ENCODE results near the gene CD93. TPM values are rescaled to one million over a fixed set of nuclear protein-coding genes. Genes with fewer than 3 reads are reported as not detected.

CD93 gene
- total RNA-seq, 2 experiments from 2014 or later, result 1.1 TPM

DNA sequence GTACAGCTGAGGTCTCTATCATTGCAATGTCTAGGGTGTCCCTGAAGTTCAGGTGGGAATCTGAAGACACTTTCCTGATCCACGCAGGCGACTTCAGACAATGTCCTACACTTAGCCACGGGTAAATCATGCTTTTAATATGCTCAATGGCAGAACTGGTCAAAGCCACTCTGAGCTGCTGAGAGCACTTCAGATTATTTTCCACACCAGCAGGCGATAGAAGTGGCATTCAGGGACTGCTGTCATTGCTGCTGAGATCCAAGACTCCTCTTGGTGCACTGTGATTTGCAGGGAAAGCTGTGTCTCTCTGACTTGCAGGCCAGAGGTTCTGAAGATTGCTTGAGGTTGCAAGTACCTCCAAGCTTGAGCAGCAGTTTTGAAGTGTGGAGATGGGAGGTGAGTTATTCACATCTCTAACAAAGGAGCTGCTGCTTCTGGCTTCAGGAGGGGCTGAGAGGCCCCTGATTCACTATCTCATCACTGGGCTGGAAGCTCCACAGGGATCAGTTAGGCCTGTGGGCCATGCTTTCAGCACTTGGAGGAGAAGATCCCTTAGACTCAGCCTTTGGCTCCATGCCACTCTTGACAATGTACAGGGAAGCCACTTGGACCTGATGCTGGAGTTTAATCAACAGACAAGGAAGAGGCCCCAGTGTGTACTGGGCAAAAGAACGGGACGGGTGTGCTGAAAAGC lies 53.9 kb downstream of the CD93 start:
- intact Hi-C loops (cut with DNase I, micrococcal nuclease), result no loop called here

DNA sequence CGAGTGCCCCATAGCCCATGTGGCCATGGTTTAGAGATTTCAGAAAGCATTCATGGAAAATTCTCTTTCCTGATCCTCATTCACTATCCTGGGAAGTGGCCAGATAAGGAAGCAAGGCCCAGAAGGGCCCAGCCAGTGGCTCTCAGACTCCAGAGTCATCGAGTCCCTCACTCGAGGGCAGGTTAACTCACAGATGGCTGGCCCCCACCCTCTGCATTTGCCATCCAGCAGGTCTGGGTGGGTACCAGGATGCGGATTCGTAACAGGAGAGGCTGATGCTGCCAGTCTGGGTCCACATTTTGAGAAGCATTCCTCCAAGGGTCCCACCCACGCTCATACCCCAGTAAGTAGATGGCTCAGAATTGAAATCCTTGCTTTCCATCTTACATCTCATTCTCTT lies 54.8 kb downstream of the CD93 start:
- H3K4me3 ChIP-seq (ENCODE audit: low read length), result no peak overlapping the region
- Mint-ChIP-seq H3K4me1 (ENCODE audit: low read depth) (no peaks in the 10 kb centered on the region), H3K4me3 (no peak overlapping the region), H3K27me3 (peaks cover 35% of the 10 kb centered on the region), H3K36me3 (ENCODE audit: low read depth) (no peaks in the 10 kb centered on the region), H3K27ac (no peak overlapping the region), H3K9me3 (no peaks in the 10 kb centered on the region)
- ChIA-PET POLR2A (no interaction called here), CTCF (no interaction called here)
- H3K4me1 ChIP-seq (ENCODE audit: insufficient read depth, low read length), result no peaks in the 10 kb centered on the region
- H3K9me3 ChIP-seq (ENCODE audit: control insufficient read depth in 1 of 2, insufficient read depth in 1 of 2, low read length in 2 of 2), result peaks cover 0 to 9% of the 10 kb centered on the region in 2 experiments
- no peaks in the 10 kb centered on the region for H3K36me3 ChIP-seq (ENCODE audit: insufficient read depth, low read length)
- TF ChIP-seq, protein P1, sequence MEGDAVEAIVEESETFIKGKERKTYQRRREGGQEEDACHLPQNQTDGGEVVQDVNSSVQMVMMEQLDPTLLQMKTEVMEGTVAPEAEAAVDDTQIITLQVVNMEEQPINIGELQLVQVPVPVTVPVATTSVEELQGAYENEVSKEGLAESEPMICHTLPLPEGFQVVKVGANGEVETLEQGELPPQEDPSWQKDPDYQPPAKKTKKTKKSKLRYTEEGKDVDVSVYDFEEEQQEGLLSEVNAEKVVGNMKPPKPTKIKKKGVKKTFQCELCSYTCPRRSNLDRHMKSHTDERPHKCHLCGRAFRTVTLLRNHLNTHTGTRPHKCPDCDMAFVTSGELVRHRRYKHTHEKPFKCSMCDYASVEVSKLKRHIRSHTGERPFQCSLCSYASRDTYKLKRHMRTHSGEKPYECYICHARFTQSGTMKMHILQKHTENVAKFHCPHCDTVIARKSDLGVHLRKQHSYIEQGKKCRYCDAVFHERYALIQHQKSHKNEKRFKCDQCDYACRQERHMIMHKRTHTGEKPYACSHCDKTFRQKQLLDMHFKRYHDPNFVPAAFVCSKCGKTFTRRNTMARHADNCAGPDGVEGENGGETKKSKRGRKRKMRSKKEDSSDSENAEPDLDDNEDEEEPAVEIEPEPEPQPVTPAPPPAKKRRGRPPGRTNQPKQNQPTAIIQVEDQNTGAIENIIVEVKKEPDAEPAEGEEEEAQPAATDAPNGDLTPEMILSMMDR (IDR thresholded peaks at IDR 0.05), result no peak
- ATAC-seq (ENCODE audit: poor library complexity) (no peak), DNase-seq (no peak)
- intact Hi-C loops (cut with DNase I, micrococcal nuclease), result no loop called here
- H3K27ac ChIP-seq (ENCODE audit: low read depth in 1 of 2, low read length in 2 of 2), result no peak overlapping the region
- H3K27me3 ChIP-seq (ENCODE audit: control insufficient read depth in 1 of 2, insufficient read depth in 2 of 2, low read length in 2 of 2), result peaks cover 0 to 3% of the 10 kb centered on the region in 2 experiments

More for the DNA sequence above, 53.9 kb downstream of the CD93 start:
- Histone ChIP-seq H3K4me3 (ENCODE audit: low read length) (no peak overlapping the region), H3K4me1 (ENCODE audit: insufficient read depth, low read length) (no peaks in the 10 kb centered on the region), H3K9me3 (ENCODE audit: control insufficient read depth in 1 of 2, insufficient read depth in 1 of 2, low read length in 2 of 2) (peaks cover 0 to 11% of the 10 kb centered on the region in 2 experiments), H3K27me3 (ENCODE audit: control insufficient read depth in 1 of 2, insufficient read depth in 2 of 2, low read length in 2 of 2) (peaks cover 0 to 3% of the 10 kb centered on the region in 2 experiments), H3K36me3 (ENCODE audit: insufficient read depth, low read length) (no peaks in the 10 kb centered on the region), H3K27ac (ENCODE audit: low read depth in 1 of 2, low read length in 2 of 2) (no peak overlapping the region)
- H3K27ac Mint-ChIP-seq, result no peak overlapping the region
- no peak overlapping the region for H3K4me3 Mint-ChIP-seq
- ATAC-seq (ENCODE audit: poor library complexity) (no peak), DNase-seq (no peak)
- POLR2A ChIA-PET, result no interaction called here
- H3K27me3 Mint-ChIP-seq, result peaks cover 43% of the 10 kb centered on the region
- no peaks in the 10 kb centered on the region for H3K4me1 Mint-ChIP-seq (ENCODE audit: low read depth)
- CTCF ChIA-PET, result no interaction called here
- H3K9me3 Mint-ChIP-seq, result no peaks in the 10 kb centered on the region
- no peaks in the 10 kb centered on the region for H3K36me3 Mint-ChIP-seq (ENCODE audit: low read depth)
- TF ChIP-seq, protein P1 (IDR thresholded peaks at IDR 0.05), result no peak

Other genes with a start within 250 kb of the CD93 start
- not detected for gene SSTR4, start 51.0 kb downstream of the CD93 start, total RNA-seq
- 1 to 10 TPM; 2.2 to 2.4 TPM for gene THBD, start 36.7 kb downstream of the CD93 start, total RNA-seq

All from CD4-positive, alpha-beta T cell (primary cell).